Measurements from ENCODE around the gene GLG1.
"Not testable (repeated sequence)": the region's sequence is repeated elsewhere in the genome, so short reads cannot be mapped to it uniquely, and the experiment has no call there.

The GLG1 gene

GRCh38 chr16:74573622-74574021 is 33.3 kb downstream of the GLG1 start:
- DNase-seq: no peak

GRCh38 chr16:74570412-74571301 is 36.3 kb downstream of the GLG1 start:
- no peak for DNase-seq

- no peak for DNase-seq
Measured at GRCh38 chr16:74568961-74569631, 37.8 kb downstream of the GLG1 start.

- DNase-seq: no peak
Measured at GRCh38 chr16:74567901-74568300, 39.0 kb downstream of the GLG1 start.

GRCh38 chr16:74565378-74565777 is 41.5 kb downstream of the GLG1 start:
- DNase-seq: no peak

GRCh38 chr16:74564451-74564984 is 42.4 kb downstream of the GLG1 start:
- no peak for DNase-seq

- DNase-seq: no peak
Measured at GRCh38 chr16:74563828-74564263, 43.1 kb downstream of the GLG1 start.

- DNase-seq: no peak
Measured at GRCh38 chr16:74562117-74562516, 44.8 kb downstream of the GLG1 start.

GRCh38 chr16:74561626-74562025 is 45.3 kb downstream of the GLG1 start:
- DNase-seq: no peak

- no peak for DNase-seq
Measured at GRCh38 chr16:74560912-74561311, 46.0 kb downstream of the GLG1 start.

GRCh38 chr16:74558873-74559272 is 48.0 kb downstream of the GLG1 start:
- no peak for DNase-seq

- no peak for DNase-seq
Measured at GRCh38 chr16:74557275-74557674, 49.6 kb downstream of the GLG1 start.

GRCh38 chr16:74556375-74556922 is 50.5 kb downstream of the GLG1 start:
- DNase-seq: no peak

GRCh38 chr16:74552357-74552756 is 54.6 kb downstream of the GLG1 start:
- not testable (repeated sequence) for DNase-seq

- DNase-seq: not testable (repeated sequence)
Measured at GRCh38 chr16:74550227-74551019, 56.5 kb downstream of the GLG1 start.

GRCh38 chr16:74546112-74546511 is 60.8 kb downstream of the GLG1 start:
- DNase-seq: not testable (repeated sequence)

GRCh38 chr16:74542911-74543578 is 63.9 kb downstream of the GLG1 start:
- DNase-seq: not testable (repeated sequence)

- not testable (repeated sequence) for DNase-seq
Measured at GRCh38 chr16:74540663-74541062, 66.3 kb downstream of the GLG1 start.

- DNase-seq: not testable (repeated sequence)
Measured at GRCh38 chr16:74538801-74539200, 68.1 kb downstream of the GLG1 start.

GRCh38 chr16:74537746-74538145 is 69.2 kb downstream of the GLG1 start:
- DNase-seq: not testable (repeated sequence)

- DNase-seq: not testable (repeated sequence)
Measured at GRCh38 chr16:74534650-74535049, 72.3 kb downstream of the GLG1 start.

GRCh38 chr16:74524926-74525325 is 82.0 kb downstream of the GLG1 start:
- DNase-seq: no peak
